ENCODE measurements around the gene CLK4. TPM values are rescaled to one million over a fixed set of nuclear protein-coding genes. Genes with fewer than 3 reads are reported as not detected.
A peak's percentile ranks its signal among the peaks of the same experiment; 100 is the strongest.

Gene CLK4
- total RNA-seq, 1 donor from 2014 or later, result 26.0 TPM

DNA sequence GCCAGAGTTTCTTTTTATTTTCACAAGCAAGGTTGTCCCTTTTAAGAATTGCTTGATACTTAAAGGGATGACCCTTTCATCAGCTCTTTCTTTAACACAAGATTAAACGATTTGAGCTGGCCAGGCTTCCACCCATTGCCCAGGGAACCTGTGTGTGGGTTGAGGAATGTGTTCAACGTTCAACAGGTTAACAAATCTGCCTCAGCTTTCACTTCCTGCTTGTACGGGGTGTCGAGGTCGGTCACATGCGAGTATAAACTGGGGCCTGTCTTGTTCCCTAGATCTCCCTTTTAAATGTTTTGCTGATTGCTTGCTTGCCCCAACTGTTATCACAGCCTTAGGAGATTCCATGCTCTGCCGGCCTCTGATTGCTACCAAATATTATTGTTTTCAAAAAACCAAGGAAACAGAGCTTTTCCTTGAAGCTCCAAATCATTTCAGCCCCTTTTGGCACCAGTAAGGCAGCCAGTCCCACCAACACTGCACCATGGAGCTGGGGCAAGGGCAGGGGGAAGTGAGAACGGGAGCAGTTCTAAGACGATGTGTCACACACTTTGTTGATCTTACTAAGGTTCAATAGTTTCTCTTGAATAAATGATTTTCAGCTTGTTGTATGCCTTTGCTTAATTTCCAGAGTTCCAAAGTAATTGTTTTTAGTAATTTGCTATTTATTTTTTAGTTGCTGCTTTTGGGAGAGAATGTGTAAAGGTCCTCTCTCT, 10.7 kb upstream of the CLK4 start:
- DNase-seq (ENCODE audit: low read depth in 2 of 2), result no peak

- DNase-seq (ENCODE audit: low read depth in 2 of 2), result no peak
Measured at GRCh38 chr5:178632285-178632684, 5.4 kb upstream of the CLK4 start.

DNA sequence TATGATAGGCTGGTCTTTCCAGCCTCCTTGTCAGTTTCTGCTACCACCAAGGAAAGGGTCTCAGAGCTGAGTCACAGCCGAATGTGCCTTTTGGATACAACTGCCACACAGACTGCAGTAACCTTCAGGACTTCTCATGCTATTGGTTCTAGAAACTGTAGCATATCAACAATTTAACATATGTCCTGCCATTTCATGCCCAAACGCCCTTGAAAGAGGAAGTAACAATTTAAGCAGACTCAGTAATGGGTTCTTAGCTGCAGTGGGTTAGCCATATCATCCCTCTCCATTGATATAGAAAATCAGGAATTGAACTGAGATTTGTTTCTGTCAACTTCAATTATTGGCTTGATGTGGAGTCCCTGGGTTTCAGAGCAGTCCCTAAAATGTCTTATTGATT, 4.1 kb upstream of the CLK4 start:
- DNase-seq (ENCODE audit: low read depth in 2 of 2), result no peak

DNA sequence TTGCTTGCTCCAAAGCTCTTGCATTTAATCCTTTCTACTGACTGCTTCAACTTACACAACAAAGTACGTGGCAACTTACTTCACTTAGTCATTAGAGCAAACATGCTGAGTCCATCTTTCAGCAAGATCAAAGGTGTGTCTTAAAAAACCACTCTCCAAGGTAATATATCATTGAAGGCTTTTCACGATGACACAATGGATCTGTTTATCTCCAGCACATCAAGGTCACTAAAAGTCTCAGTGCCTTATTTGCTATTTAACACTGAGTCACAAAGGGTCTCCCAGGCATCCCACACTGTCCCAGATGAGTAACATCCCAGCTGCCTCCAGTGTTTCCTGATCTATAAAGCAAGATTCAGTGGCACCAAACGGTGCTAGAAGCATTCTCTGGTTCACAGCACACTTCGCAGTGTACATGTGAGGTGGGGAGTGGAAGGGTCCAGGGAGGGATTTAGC, 3.7 kb upstream of the CLK4 start:
- DNase-seq (ENCODE audit: low read depth in 2 of 2), result no peak

GRCh38 chr5:178627259-178627598, 379 bp upstream of the CLK4 start:
- DNase-seq (ENCODE audit: low read depth in 2 of 2), result no peak

DNA sequence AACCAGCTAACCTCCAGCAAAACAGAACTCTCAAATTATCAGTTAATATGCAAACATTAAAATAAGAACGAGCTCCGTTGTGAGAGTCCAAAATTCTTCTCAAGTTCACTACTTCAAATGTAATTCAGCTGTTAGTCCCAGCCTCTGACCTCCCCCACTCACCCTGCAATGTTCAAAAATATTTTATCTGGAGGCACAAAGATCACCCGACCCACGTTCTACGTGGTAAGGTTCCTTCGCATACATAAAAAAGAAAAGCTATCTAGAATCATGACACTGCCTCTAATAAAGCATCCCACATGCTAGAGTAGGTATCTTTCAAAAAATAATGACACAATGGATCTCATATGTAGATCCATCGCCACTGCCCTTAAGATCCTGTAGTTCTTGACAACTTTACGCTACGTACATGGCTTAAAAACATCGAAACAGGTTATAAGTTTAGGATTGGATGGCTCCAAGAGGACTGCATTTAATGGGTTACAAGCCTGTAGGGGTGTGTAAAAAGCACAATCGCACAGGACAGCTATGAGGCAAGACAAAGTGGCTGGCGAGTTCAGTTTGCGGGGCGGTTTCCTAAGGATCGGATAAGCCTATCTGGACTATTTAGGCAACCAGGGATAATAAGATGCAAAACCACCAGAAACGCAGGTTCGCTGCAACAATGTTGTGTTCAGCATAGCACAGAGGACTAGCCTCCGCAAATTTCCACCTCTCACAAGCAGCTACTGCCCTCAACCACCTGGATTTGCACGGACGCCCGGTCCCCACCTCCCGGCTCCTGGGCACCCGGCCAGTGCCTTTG, 969 bp downstream of the CLK4 start:
- DNase-seq (ENCODE audit: low read depth in 2 of 2), result no peak

- DNase-seq (ENCODE audit: low read depth in 2 of 2), result peak in 1 of 2 donors; percentile 12
Measured at GRCh38 chr5:178624631-178625546, 2.0 kb downstream of the CLK4 start.

GRCh38 chr5:178622679-178623247, 4.1 kb downstream of the CLK4 start:
- no peak for DNase-seq (ENCODE audit: low read depth in 2 of 2)

GRCh38 chr5:178619390-178619789, 7.5 kb downstream of the CLK4 start:
- no peak for DNase-seq (ENCODE audit: low read depth in 2 of 2)

GRCh38 chr5:178612299-178612698, 14.6 kb downstream of the CLK4 start:
- DNase-seq (ENCODE audit: low read depth in 2 of 2), result peak in 1 of 2 donors; percentile 26

- no peak for DNase-seq (ENCODE audit: low read depth in 2 of 2)
Measured at GRCh38 chr5:178606269-178606668, 20.6 kb downstream of the CLK4 start.

DNA sequence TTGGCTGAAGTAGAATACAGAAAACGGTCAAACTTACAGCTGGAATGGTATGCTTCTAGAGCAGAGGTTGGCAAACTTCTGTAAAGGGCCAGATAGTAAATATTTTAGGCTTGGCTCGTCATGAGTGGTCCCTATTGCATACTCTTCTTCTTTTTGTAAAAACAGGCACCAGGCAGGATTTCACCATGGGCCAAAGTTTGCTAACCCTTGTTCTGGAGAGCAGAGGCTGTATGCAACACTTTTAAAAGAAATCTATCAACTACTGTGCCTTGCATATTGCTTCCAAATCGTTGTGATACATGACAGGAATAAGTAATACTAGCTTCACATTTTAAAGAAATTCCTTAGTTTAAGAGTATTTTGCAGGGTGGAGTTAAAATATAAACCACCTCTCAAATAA, 21.1 kb downstream of the CLK4 start:
- no peak for DNase-seq (ENCODE audit: low read depth in 2 of 2)

GRCh38 chr5:178602752-178603151, 24.1 kb downstream of the CLK4 start:
- DNase-seq (ENCODE audit: low read depth in 2 of 2), result no peak

GRCh38 chr5:178595750-178596149, 31.1 kb downstream of the CLK4 start:
- no peak for DNase-seq (ENCODE audit: low read depth in 2 of 2)

GRCh38 chr5:178595150-178595549, 31.7 kb downstream of the CLK4 start:
- no peak for DNase-seq (ENCODE audit: low read depth in 2 of 2)

DNA sequence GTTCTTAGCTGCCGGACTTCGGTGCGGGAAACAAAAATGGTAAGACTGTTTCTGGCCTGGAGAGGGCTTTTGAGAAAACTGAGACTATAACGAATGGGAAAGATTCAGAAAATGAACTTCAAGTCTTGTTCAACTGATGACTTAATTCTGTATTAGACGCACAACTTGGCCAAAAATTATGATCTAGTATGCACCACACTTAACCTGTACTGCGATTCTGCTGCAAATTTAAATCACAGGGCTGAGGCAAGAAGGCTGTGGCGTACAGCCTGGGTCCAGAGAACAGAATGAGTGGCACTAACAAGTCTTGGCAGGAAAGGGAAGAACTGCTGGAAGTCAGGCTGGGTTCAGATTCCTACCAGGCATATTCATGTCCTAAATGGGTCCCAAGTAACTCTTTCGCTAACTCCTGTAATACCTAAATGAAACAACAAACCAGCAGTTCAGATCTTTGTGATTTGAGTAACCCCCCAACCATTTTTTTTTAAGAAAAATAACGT, 35.9 kb downstream of the CLK4 start:
- DNase-seq (ENCODE audit: low read depth in 2 of 2), result no peak

GRCh38 chr5:178590141-178590923, 36.5 kb downstream of the CLK4 start, which contains the start of gene COL23A1:
Gene COL23A1, minus strand, starts transcription at chr5:178590393.
- peak; percentile 46 to 75 for DNase-seq (ENCODE audit: low read depth in 2 of 2)

GRCh38 chr5:178589180-178590140, 37.4 kb downstream of the CLK4 start:
- DNase-seq (ENCODE audit: low read depth in 2 of 2), result peak; percentile 48 to 75

DNA sequence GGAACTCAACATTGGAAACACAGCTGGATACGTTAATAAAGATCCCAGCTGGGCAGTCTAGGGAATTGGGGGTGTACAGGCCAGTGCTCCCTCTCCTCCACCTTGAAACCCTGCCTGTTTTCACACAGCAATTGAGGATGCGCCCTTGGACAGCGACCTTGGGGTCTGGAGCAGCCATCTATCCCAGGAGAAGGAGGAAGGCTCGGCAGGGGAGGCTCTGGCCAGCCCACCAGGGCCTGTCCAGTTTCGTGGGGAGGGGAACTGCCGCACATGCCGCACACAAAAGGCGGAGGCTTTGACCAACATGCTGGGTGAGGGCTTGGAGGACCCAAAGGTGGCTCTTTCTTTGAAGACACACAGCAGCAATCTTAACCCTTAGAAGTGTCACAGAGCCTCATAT, 38.1 kb downstream of the CLK4 start:
- no peak for DNase-seq (ENCODE audit: low read depth in 2 of 2)
